ENCODE results near the gene ZNF672.
"Not testable (repeated sequence)": the region's sequence is repeated elsewhere in the genome, so short reads cannot be mapped to it uniquely, and the experiment has no call there.

Gene ZNF672

GRCh38 chr1:248813546-248813945, 24.5 kb upstream of the ZNF672 start:
- DNase-seq: no peak

- DNase-seq: no peak
Observed at GRCh38 chr1:248814351-248814750, 23.7 kb upstream of the ZNF672 start.

GRCh38 chr1:248815407-248816034, 22.5 kb upstream of the ZNF672 start:
- DNase-seq: no peak

GRCh38 chr1:248816042-248816851, 21.8 kb upstream of the ZNF672 start:
- DNase-seq: no peak

- no peak for DNase-seq
Observed at GRCh38 chr1:248817065-248817464, 21.0 kb upstream of the ZNF672 start.

GRCh38 chr1:248818505-248819374, 19.3 kb upstream of the ZNF672 start:
- no peak for DNase-seq

GRCh38 chr1:248820041-248820585, 17.9 kb upstream of the ZNF672 start:
- no peak for DNase-seq

GRCh38 chr1:248821101-248821500, 16.9 kb upstream of the ZNF672 start:
- no peak for DNase-seq

- no peak for DNase-seq
Observed at GRCh38 chr1:248821641-248822040, 16.4 kb upstream of the ZNF672 start.

GRCh38 chr1:248822148-248823032, 15.6 kb upstream of the ZNF672 start:
- DNase-seq: no peak

- DNase-seq: no peak
Observed at GRCh38 chr1:248823517-248824001, 14.5 kb upstream of the ZNF672 start.

- no peak for DNase-seq
Observed at GRCh38 chr1:248824301-248824700, 13.7 kb upstream of the ZNF672 start.

- DNase-seq: no peak
Observed at GRCh38 chr1:248824701-248825100, 13.3 kb upstream of the ZNF672 start.

- DNase-seq: no peak
Observed at GRCh38 chr1:248825136-248825535, 12.9 kb upstream of the ZNF672 start.

GRCh38 chr1:248825573-248825908, 12.5 kb upstream of the ZNF672 start:
- no peak for DNase-seq

GRCh38 chr1:248825909-248826760, 11.9 kb upstream of the ZNF672 start, which contains the start of gene SH3BP5L:
Gene SH3BP5L, minus strand, starts transcription at chr1:248825915. Its CDS starts 980 bp downstream, at chr1:248824935.
- DNase-seq: peak; percentile 78 to 98 (median 97)

GRCh38 chr1:248828845-248829244, 9.2 kb upstream of the ZNF672 start:
- DNase-seq: no peak

GRCh38 chr1:248830718-248831017, 7.4 kb upstream of the ZNF672 start:
- DNase-seq: not testable (repeated sequence)

- no peak for DNase-seq
Observed at GRCh38 chr1:248831842-248832241, 6.2 kb upstream of the ZNF672 start.

- DNase-seq: no peak
Observed at GRCh38 chr1:248834343-248834940, 3.6 kb upstream of the ZNF672 start.
